Measurements from ENCODE around the gene PLSCR2.

GRCh38 chr3:146407956-146408355 is 61.4 kb downstream of the PLSCR2 start:
- TF ChIP-seq EZH2 (IDR thresholded peaks at IDR 0.05; ENCODE audit: borderline replicate concordance, insufficient read depth, low read depth, low read length, poor library complexity, severe bottlenecking) (no peak), CTCF (IDR thresholded peaks at IDR 0.05) (no peak)
